B cell (primary cell): ENCODE measurements around the gene SYNJ2. TPM values are rescaled to one million over a fixed set of nuclear protein-coding genes. Genes with fewer than 3 reads are reported as not detected.

Source experiments
- ATAC-seq: fragments of 200-7000 bp; cut with Tn5 transposase; one replicate; pipeline ENCODE4 v1.10.0; 2021; ENCODE audit warnings: low read depth, mild to moderate bottlenecking, moderate number of reproducible peaks, moderate library complexity
- CTCF ChIA-PET: fragments of 350-600 bp; sonication (Branson Sonifier 250); formaldehyde crosslinking; loops from one replicate; lab custom pipeline; 2021; ENCODE audit warnings: antibody characterized with exemption, inconsistent platforms; lab: Charles Lee
- POLR2A ChIA-PET: fragments of 350-600 bp; sonication (Branson Sonifier 250); formaldehyde crosslinking; loops from one replicate; lab custom pipeline; 2021; ENCODE audit warnings: antibody characterized with exemption; lab: Charles Lee
- DNase-seq: peaks from one replicate; pipeline ENCODE4 v3.0.0; 2013
- H2AFZ ChIP-seq: 2 replicates; pipeline ENCODE4 v1.6.1; 2012; ENCODE audit warnings: mild to moderate bottlenecking, low read depth, low read length; ENCODE audit not compliant: insufficient read depth, poor library complexity, severe bottlenecking
- H3K27ac ChIP-seq, 2 donors: 1 replicate in 1 of 2; 2 replicates in 1 of 2; pipeline ENCODE4 v1.5.1; 2012 to 2013; ENCODE audit warnings: low read length in 2 of 2, mild to moderate bottlenecking in 2 of 2, moderate library complexity in 1 of 2
- H3K27me3 ChIP-seq, 4 experiments: fragments of 200-600 bp in 1 of 4; sonication (generic) in 1 of 4; replicated peaks in 1 of 4; 1 replicate in 2 of 4; 2 replicates in 2 of 4; pipeline versions ENCODE4 v1.6.1 to v1.7.0; 2013 to 2016; ENCODE audit warnings: low read length in 3 of 4, mild to moderate bottlenecking in 2 of 4, mixed read lengths in 1 of 4, moderate library complexity in 1 of 4; ENCODE audit not compliant: insufficient read depth in 4 of 4, control insufficient read depth in 3 of 4; ENCODE audit errors: control extremely low read depth in 1 of 4
- H3K36me3 ChIP-seq, 2 experiments: replicated peaks in 1 of 2; 1 replicate in 1 of 2; 2 replicates in 1 of 2; pipeline versions ENCODE4 v1.6.1 to v1.7.1; 2013; ENCODE audit warnings: low read length in 1 of 2; ENCODE audit not compliant: insufficient read depth in 2 of 2, control insufficient read depth in 1 of 2; ENCODE audit errors: control extremely low read depth in 1 of 2, extremely low read depth in 1 of 2
- H3K4me1 ChIP-seq, 2 donors: fragments of 200-600 bp in 1 of 2; sonication (generic) in 1 of 2; 1 replicate in 1 of 2; 2 replicates in 1 of 2; pipeline versions ENCODE4 v1.5.1 to v1.6.1; 2013 to 2017; ENCODE audit warnings: low read length in 2 of 2; ENCODE audit not compliant: control insufficient read depth in 2 of 2, insufficient read depth in 2 of 2
- H3K4me2 ChIP-seq: replicated peaks from 2 replicates; pipeline ENCODE3; 2012; ENCODE audit warnings: mild to moderate bottlenecking, low read depth, low read length; ENCODE audit not compliant: poor library complexity, severe bottlenecking
- H3K4me3 ChIP-seq, 5 experiments: fragments of 200-600 bp in 1 of 5; sonication (generic) in 1 of 5; 1 replicate in 3 of 5; 2 replicates in 2 of 5; pipeline versions ENCODE4 v1.5.1 to v1.7.0; 2011 to 2016; ENCODE audit warnings: low read length in 4 of 5, mild to moderate bottlenecking in 4 of 5, low read depth in 2 of 5, control low read depth in 1 of 5, moderate library complexity in 1 of 5; ENCODE audit not compliant: insufficient read depth in 1 of 5; ENCODE audit errors: control extremely low read depth in 1 of 5, extremely low read depth in 1 of 5
- H3K79me2 ChIP-seq: fragments of 200-600 bp; sonication (generic); one replicate; pipeline ENCODE4 v1.6.0; 2016; ENCODE audit warnings: low read length; ENCODE audit not compliant: control insufficient read depth, insufficient read depth
- H3K9ac ChIP-seq: fragments of 200-600 bp; sonication (generic); 2 replicates; pipeline ENCODE4 v1.6.1; 2017; ENCODE audit warnings: mild to moderate bottlenecking, low read length, moderate library complexity
- H3K9me3 ChIP-seq, 3 donors: one replicate each; pipeline versions ENCODE4 v1.6.1 to v1.7.1; 2013; ENCODE audit warnings: low read length in 2 of 3; ENCODE audit not compliant: control insufficient read depth in 2 of 3, insufficient read depth in 1 of 3; ENCODE audit errors: control extremely low read depth in 1 of 3
- H4K20me1 ChIP-seq: 2 replicates; pipeline ENCODE4 v1.6.0; 2012; ENCODE audit warnings: mild to moderate bottlenecking, low read length; ENCODE audit not compliant: insufficient read depth, control insufficient read depth, poor library complexity, severe bottlenecking
- H3K27ac Mint-ChIP-seq: one replicate; pipeline ENCODE4 v1.8.0; 2021; ENCODE audit warnings: mixed read lengths
- H3K27me3 Mint-ChIP-seq: one replicate; pipeline ENCODE4 v1.8.0; 2021; ENCODE audit warnings: mixed read lengths
- H3K4me1 Mint-ChIP-seq: one replicate; pipeline ENCODE4 v1.8.0; 2021; ENCODE audit warnings: mixed read lengths
- H3K4me3 Mint-ChIP-seq: one replicate; pipeline ENCODE4 v1.8.0; 2021; ENCODE audit warnings: mixed read lengths
- H3K9me3 Mint-ChIP-seq: one replicate; pipeline ENCODE4 v1.8.0; 2022; ENCODE audit warnings: mixed read lengths; ENCODE audit not compliant: insufficient read depth
- CTCF ChIP-seq: fragments of 200-600 bp; IDR thresholded peaks from one replicate; pipeline ENCODE4 v1.8.0; 2022; ENCODE audit warnings: antibody characterized with exemption, mild to moderate bottlenecking
- EZH2 ChIP-seq: IDR thresholded peaks from 2 replicates; pipeline ENCODE4 v1.6.1; 2012; ENCODE audit warnings: borderline replicate concordance, low read depth, mild to moderate bottlenecking, moderate library complexity, low read length; ENCODE audit not compliant: insufficient read depth, poor library complexity, severe bottlenecking
- WGBS: methylation state at CpG from one replicate; pipeline ENCODE4 v1.1.5; 2013; ENCODE audit warnings: missing lambda C conversion rate; ENCODE audit not compliant: insufficient coverage; 5-methylcytosine and 5-hydroxymethylcytosine counted together
- intact Hi-C: fragments of 100-400 bp; cut with micrococcal nuclease; formaldehyde crosslinking; loops from one replicate; pipeline ENCODE4 v1.10.0; 2022
- polyA plus RNA-seq: library from polyadenylated mRNA; depleted of rRNA; stranded (reverse); fragments of >200 nt; gene quantifications from 2 replicates; pipeline ENCODE4 v1.2.3, GENCODE V29; 2012
- total RNA-seq, 2 donors: library from RNA; stranded (reverse); fragments of 120-200 nt in 1 of 2; gene quantifications; 1 replicate in 1 of 2; 2 replicates in 1 of 2; pipeline versions ENCODE4 v1.2.3 to v1.2.4, GENCODE V29; 2013 to 2022

The SYNJ2 gene
- total and polyA plus RNA-seq, 2 donors (not counting 1 experiment from before 2014, with no cell fraction given): 5.2 to 11.4 TPM

GRCh38 chr6:157993076-157993475 is 11.4 kb downstream of the SYNJ2 start:
- no CpG with 5 or more reads among the region's 3 CpGs for WGBS
- peaks cover 31% of the 10 kb centered on the region for H3K4me1 Mint-ChIP-seq
- no peaks in the 10 kb centered on the region for H3K27me3 Mint-ChIP-seq
- intact Hi-C loops: no loop called here
- Histone ChIP-seq H3K27me3 (no peaks in the 10 kb centered on the region), H3K4me3 (no peak overlapping the region), H3K9me3 (peaks cover 0 to 7% (median 0%) of the 10 kb centered on the region in 3 donors), H3K27ac (no peak overlapping the region), H3K9ac (no peak overlapping the region), H3K4me1 (peaks cover 16 to 30% of the 10 kb centered on the region in 2 donors), H2AFZ (no peak overlapping the region), H3K79me2 (peaks cover 33% of the 10 kb centered on the region), H3K4me2 (no peak overlapping the region), H4K20me1 (no peaks in the 10 kb centered on the region), H3K36me3 (no peaks in the 10 kb centered on the region)
- ATAC-seq: no peak
- no peaks in the 10 kb centered on the region for H3K9me3 Mint-ChIP-seq
- TF ChIP-seq EZH2 (no peak), CTCF (no peak)
- H3K4me3 Mint-ChIP-seq: no peak overlapping the region
- H3K27ac Mint-ChIP-seq: no peak overlapping the region
- no peak for DNase-seq
- CTCF ChIA-PET: interaction anchor here (0.7 to 1.4 kb wide), 2 partner anchors 34 to 1630 kb away, joined by 4 read pairs; no protein-coding TSS in a partner anchor
- POLR2A ChIA-PET: no interaction called here

- no peak overlapping the region for H3K27ac Mint-ChIP-seq
- H3K27me3 Mint-ChIP-seq: no peaks in the 10 kb centered on the region
- CTCF ChIA-PET: interaction anchor here (1.0 to 1.6 kb wide), 5 partner anchors 14 to 75 kb away, joined by 3 to 4 read pairs (median 3); no protein-coding TSS in a partner anchor
Measured at GRCh38 chr6:157994125-157994795, 12.6 kb downstream of the SYNJ2 start.

More at GRCh38 chr6:157994125-157994795, 12.6 kb downstream of the SYNJ2 start:
- Histone ChIP-seq H3K27me3 (no peaks in the 10 kb centered on the region), H3K4me2 (no peak overlapping the region), H3K9ac (no peak overlapping the region), H3K79me2 (peaks cover 23% of the 10 kb centered on the region), H3K4me3 (no peak overlapping the region), H3K4me1 (peaks cover 16 to 23% of the 10 kb centered on the region in 2 donors), H3K27ac (no peak overlapping the region), H3K36me3 (no peaks in the 10 kb centered on the region), H2AFZ (no peak overlapping the region), H3K9me3 (peaks cover 0 to 7% (median 0%) of the 10 kb centered on the region in 3 donors), H4K20me1 (no peaks in the 10 kb centered on the region)
- WGBS: 88% methylated on average over 5 of the region's 7 CpGs
- ATAC-seq (no peak), DNase-seq (no peak)
- Mint-ChIP-seq H3K9me3 (no peaks in the 10 kb centered on the region), H3K4me1 (peaks cover 26% of the 10 kb centered on the region), H3K4me3 (no peak overlapping the region)
- intact Hi-C loops: no loop called here
- POLR2A ChIA-PET: interaction anchor here (0.5 kb wide), 1 partner anchor 29 kb away, joined by 3 read pairs; no protein-coding TSS in a partner anchor
- TF ChIP-seq CTCF (no peak), EZH2 (no peak)
